WI38 (cell line): ENCODE measurements around the gene TAF1C.

Source experiments
- H3K4me3 ChIP-seq: 2 replicates; pipeline ENCODE4 v1.5.1; 2011; ENCODE audit warnings: low read depth, mild to moderate bottlenecking, control low read depth, low read length
- TF ChIP-seq, protein P1 (sequence below): IDR thresholded peaks from 2 replicates; pipeline ENCODE4 v1.5.1; 2012; ENCODE audit warnings: low read depth, mild to moderate bottlenecking, control low read depth, low read length

TAF1C gene, protein sequence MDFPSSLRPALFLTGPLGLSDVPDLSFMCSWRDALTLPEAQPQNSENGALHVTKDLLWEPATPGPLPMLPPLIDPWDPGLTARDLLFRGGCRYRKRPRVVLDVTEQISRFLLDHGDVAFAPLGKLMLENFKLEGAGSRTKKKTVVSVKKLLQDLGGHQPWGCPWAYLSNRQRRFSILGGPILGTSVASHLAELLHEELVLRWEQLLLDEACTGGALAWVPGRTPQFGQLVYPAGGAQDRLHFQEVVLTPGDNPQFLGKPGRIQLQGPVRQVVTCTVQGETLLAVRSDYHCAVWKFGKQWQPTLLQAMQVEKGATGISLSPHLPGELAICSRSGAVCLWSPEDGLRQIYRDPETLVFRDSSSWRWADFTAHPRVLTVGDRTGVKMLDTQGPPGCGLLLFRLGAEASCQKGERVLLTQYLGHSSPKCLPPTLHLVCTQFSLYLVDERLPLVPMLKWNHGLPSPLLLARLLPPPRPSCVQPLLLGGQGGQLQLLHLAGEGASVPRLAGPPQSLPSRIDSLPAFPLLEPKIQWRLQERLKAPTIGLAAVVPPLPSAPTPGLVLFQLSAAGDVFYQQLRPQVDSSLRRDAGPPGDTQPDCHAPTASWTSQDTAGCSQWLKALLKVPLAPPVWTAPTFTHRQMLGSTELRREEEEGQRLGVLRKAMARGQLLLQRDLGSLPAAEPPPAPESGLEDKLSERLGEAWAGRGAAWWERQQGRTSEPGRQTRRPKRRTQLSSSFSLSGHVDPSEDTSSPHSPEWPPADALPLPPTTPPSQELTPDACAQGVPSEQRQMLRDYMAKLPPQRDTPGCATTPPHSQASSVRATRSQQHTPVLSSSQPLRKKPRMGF

DNA sequence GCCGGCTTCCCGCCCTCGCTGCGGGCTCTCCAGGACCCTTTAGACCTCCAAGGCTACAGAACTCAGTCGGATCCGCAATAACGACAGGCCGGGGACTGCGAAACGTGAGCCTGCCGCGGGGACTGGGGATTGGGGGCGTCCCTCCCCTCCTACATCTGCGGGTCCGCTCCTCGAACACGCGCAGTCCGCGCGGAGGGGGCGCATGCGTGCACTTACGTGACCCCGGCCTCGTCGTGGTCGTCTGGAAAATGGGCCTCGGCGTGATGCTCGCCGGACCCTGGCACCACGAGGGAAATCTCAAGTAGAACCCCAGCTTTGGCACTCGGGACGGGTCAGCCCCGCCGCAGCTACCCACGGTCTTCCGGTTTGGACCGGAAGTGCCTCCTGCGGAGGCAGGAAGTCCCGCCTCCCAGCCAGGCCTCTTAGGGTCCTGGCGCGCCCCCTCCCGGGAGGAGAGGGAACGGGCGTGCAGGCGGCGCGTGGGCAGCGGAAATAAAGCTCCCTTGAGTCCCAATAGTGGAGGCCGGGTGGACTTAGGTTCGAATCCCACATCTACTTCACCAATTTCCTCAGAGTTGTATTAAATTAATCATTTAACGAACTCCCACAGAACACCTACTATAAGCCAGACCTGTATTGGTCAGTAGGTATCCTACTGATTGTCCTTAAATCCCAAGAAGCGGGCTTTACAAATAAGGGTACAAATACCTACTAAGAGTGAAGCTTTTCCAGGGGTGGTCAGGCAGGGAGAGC is at the start of gene TAF1C:
TAF1C (minus strand) TSS at position 373 of the 753 bp plus-strand sequence. CDS start 2,069 bp downstream, outside the sequence.
- TF ChIP-seq, protein P1, sequence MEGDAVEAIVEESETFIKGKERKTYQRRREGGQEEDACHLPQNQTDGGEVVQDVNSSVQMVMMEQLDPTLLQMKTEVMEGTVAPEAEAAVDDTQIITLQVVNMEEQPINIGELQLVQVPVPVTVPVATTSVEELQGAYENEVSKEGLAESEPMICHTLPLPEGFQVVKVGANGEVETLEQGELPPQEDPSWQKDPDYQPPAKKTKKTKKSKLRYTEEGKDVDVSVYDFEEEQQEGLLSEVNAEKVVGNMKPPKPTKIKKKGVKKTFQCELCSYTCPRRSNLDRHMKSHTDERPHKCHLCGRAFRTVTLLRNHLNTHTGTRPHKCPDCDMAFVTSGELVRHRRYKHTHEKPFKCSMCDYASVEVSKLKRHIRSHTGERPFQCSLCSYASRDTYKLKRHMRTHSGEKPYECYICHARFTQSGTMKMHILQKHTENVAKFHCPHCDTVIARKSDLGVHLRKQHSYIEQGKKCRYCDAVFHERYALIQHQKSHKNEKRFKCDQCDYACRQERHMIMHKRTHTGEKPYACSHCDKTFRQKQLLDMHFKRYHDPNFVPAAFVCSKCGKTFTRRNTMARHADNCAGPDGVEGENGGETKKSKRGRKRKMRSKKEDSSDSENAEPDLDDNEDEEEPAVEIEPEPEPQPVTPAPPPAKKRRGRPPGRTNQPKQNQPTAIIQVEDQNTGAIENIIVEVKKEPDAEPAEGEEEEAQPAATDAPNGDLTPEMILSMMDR, result peak; percentile 97
- H3K4me3 ChIP-seq, result peak within 1 kb of the TSS; percentile 99

DNA sequence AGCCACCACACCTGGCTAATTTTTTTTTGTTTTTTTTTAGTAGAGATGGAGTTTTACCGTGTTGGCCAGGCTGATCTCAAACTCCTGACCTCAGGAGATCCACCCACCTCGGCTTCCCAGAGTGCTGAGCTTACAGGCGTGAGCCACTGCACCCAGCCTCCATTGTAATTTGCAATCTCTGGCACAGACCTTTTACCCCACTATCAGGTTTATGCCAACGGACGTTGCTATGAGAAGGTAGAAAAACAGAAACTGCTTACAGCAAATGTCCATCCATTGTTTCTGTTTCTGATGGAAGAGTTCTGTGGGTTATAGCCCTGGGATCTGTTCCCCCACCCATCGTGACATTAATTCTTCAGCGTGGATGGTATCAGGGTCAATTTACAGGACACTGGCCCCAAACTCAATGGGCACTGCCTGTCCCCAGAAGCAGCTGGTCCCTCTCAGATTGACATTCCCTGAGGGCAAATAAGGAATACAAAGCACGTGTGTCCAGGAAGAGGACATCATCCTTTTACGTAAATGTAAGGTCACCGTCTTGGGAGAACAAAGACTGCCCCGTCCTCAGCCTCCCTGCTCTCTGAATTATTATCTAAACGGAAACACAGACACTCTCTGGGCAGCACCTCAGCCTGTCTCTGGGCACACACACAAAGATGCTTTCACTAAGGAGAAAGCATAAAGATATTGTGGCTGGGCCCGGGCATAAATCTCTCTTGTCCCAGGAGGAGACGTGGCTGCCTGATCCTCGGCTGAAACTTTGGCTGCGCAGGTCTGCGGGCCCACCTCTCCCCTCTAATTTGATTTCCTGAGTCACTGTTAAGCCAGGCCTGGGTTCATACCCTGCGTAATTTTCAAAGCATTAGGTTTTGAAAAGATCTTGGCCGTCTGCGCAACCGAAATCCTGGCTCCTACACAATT is 47.7 kb upstream of the TAF1C start:
- TF ChIP-seq, protein P1, result no peak
- H3K4me3 ChIP-seq, result no peak overlapping the region

DNA sequence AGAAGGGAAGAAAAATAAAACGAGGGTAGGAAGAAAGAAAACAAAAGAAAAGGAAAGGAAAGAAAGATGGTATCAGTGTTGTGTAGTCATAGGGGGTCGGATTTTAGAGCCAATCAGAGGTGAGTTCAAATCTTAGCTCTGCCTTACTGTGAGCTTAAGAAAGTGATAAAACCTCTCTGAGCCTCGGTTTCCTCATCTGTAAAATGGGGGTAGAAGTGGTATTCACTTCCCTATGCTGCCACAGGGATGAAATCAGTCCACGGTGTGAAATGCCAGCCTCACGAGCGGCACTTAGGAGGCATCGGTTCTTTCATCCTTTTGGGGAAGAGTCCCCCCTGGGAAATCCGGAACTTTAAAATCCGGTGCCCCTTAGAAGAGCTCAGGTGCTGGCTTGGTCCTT is 46.9 kb upstream of the TAF1C start:
- no peak overlapping the region for H3K4me3 ChIP-seq
- TF ChIP-seq, protein P1, result no peak

DNA sequence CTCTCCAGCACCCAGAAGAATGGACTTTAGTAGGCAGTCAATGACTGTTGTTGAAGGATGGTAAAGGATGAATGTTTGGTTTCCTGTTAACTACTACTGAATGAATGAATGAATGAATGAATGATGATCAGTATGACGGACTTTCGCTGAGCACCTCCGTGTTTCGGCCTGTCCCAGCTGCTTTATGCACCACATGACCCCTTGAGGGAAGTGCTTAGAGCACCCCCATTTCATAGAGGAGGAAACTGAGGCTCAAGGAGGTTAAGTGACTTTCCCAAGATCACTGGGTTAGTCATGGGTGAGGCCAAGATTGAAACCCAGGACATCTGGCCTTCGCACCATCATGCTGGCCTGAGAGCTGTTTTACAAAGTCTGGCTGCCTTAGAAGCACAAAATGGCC is 46.1 kb upstream of the TAF1C start:
- TF ChIP-seq, protein P1, result no peak
- H3K4me3 ChIP-seq, result no peak overlapping the region

DNA sequence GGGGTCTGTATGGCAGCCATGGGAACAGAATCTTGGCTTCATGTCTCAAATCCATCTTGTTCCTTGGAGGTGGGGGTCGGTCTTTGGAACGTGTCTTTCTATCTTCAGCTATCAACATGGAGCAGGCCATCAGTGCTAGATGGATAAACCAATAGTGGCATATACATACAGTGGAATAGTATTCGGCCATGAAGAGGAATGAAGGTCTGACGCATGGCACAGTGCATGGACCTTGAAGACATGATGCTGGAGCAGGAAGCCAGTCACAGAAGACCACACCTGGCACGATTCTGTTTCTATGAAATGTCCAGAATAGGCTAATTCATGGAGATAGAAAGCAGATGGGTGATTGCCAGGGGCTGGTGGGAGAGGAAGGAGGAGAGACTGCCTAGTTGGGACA is 45.2 kb upstream of the TAF1C start:
- TF ChIP-seq, protein P1, result no peak
- no peak overlapping the region for H3K4me3 ChIP-seq

DNA sequence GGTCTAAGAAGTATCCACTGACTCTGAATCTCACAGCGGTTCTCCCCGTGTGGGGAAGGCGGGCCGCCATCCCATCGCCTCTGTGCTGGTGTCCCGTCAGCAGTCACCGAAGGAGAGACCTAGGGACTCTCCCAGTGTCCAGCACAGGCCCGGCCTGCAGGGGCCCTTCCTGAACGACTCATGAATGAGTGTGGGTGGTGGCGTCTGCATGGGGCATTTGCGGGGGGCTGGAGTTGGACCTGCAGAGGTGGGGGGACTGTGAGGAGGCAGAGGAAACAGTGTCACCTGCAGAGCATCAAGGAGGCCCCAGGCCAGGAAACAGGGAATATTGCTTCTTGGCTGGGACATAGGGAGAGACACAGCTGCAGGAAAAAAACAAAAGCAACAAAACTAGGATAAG is 42.6 kb upstream of the TAF1C start:
- TF ChIP-seq, protein P1, result no peak

More for the DNA sequence above, 42.6 kb upstream of the TAF1C start:
- H3K4me3 ChIP-seq, result no peak overlapping the region
